H1 (cell line): ENCODE data around the gene PRKCI. TPM values are rescaled to one million over a fixed set of nuclear protein-coding genes. Genes with fewer than 3 reads are reported as not detected.

Experiments used
- CTCF ChIA-PET: fragments of 300-600 bp; sonication (Branson Sonifier 250); formaldehyde crosslinking; loops from one replicate; lab custom pipeline; 2021; ENCODE audit not compliant: partially characterized antibody; lab: Charles Lee
- POLR2A ChIA-PET: fragments of 300-600 bp; sonication (Branson Sonifier 250); formaldehyde crosslinking; loops from one replicate; lab custom pipeline; 2021; ENCODE audit warnings: inconsistent platforms; ENCODE audit not compliant: partially characterized antibody; lab: Charles Lee
- DNase-seq, 2 experiments: peaks; one replicate each; pipeline versions ENCODE4 v3.0.0 to v3.0.0-alpha.2; 2010 to 2022; ENCODE audit warnings: low spot score in 2 of 2, low read depth in 1 of 2, mixed read lengths in 1 of 2
- FAIRE-seq: peaks from 2 replicates; lab custom pipeline; 2011; peaks lifted over from hg19 to GRCh38; lab: Jason Lieb, UNC
- H2AFZ ChIP-seq: 2 replicates; pipeline ENCODE4 v1.8.1; 2012; ENCODE audit warnings: low read length, inconsistent platforms
- H2AK5ac ChIP-seq: 2 replicates; pipeline ENCODE4 v1.6.1; 2013; ENCODE audit warnings: low read depth, low read length
- H2BK120ac ChIP-seq: replicated peaks from 2 replicates; pipeline ENCODE3; 2013; ENCODE audit warnings: low read depth, low read length, inconsistent platforms
- H2BK12ac ChIP-seq: 2 replicates; pipeline ENCODE4 v1.6.1; 2013; ENCODE audit warnings: low read depth, low read length
- H2BK15ac ChIP-seq: 2 replicates; pipeline ENCODE4 v1.6.1; 2013; ENCODE audit warnings: low read length
- H2BK20ac ChIP-seq: 2 replicates; pipeline ENCODE4 v1.6.1; 2013; ENCODE audit warnings: low read length
- H2BK5ac ChIP-seq: 2 replicates; pipeline ENCODE4 v1.6.1; 2013; ENCODE audit warnings: low read depth, low read length
- H3K14ac ChIP-seq: 2 replicates; pipeline ENCODE4 v1.6.1; 2013; ENCODE audit warnings: inconsistent platforms; ENCODE audit not compliant: insufficient read length
- H3K18ac ChIP-seq: 2 replicates; pipeline ENCODE4 v1.6.1; 2013; ENCODE audit warnings: low read length; ENCODE audit errors: extremely low read depth
- H3K23ac ChIP-seq: 2 replicates; pipeline ENCODE4 v1.6.1; 2013; ENCODE audit warnings: inconsistent platforms; ENCODE audit not compliant: insufficient read length
- H3K23me2 ChIP-seq: 2 replicates; pipeline ENCODE4 v1.6.1; 2013; ENCODE audit warnings: low read depth, low read length
- H3K27ac ChIP-seq: 2 replicates; pipeline ENCODE4 v1.6.1; 2011; ENCODE audit warnings: low read depth, low read length, inconsistent platforms
- H3K27me3 ChIP-seq, 4 experiments: replicated peaks in 1 of 4; 1 replicate in 1 of 4; 2 replicates in 3 of 4; pipeline versions ENCODE4 v1.6.1 to v1.8.1; 2011 to 2013; ENCODE audit warnings: low read length in 3 of 4, mild to moderate bottlenecking in 3 of 4, inconsistent platforms in 2 of 4, mixed read lengths in 2 of 4, moderate library complexity in 1 of 4; ENCODE audit not compliant: control insufficient read depth in 3 of 4, insufficient read depth in 3 of 4; ENCODE audit errors: extremely low read depth in 1 of 4
- H3K36me3 ChIP-seq, 4 experiments: 2 replicates each; pipeline versions ENCODE4 v1.6.1 to v1.8.1; 2011 to 2013; ENCODE audit warnings: mild to moderate bottlenecking in 4 of 4, low read length in 3 of 4, moderate library complexity in 2 of 4, control low read depth in 1 of 4, inconsistent platforms in 1 of 4; ENCODE audit not compliant: insufficient read depth in 4 of 4, control insufficient read depth in 2 of 4
- H3K4ac ChIP-seq: replicated peaks from 2 replicates; pipeline ENCODE3; 2013; ENCODE audit warnings: low read length, low read depth, mixed read lengths, inconsistent platforms; ENCODE audit not compliant: insufficient read length
- H3K4me1 ChIP-seq, 4 experiments: replicated peaks in 1 of 4; 1 replicate in 1 of 4; 2 replicates in 3 of 4; pipeline versions ENCODE4 v1.6.1 to v1.8.1; 2011 to 2013; ENCODE audit warnings: low read length in 3 of 4, inconsistent platforms in 2 of 4, mixed read lengths in 1 of 4; ENCODE audit not compliant: insufficient read depth in 4 of 4, control insufficient read depth in 3 of 4
- H3K4me2 ChIP-seq, 2 experiments: 2 replicates each; pipeline versions ENCODE4 v1.6.1 to v1.8.1; 2011 to 2013; ENCODE audit warnings: low read depth in 2 of 2, low read length in 2 of 2, control low read depth in 1 of 2, inconsistent platforms in 1 of 2, mild to moderate bottlenecking in 1 of 2; ENCODE audit not compliant: insufficient read depth in 1 of 2
- H3K4me3 ChIP-seq, 4 experiments: fragments of 200-600, 300-600 bp in 1 of 4; sonication (generic), shearing (Covaris generic), sonication (Bioruptor Twin) in 1 of 4; 2 replicates each; pipeline versions ENCODE4 v1.5.1 to v1.8.1; 2011 to 2016; ENCODE audit warnings: low read length in 4 of 4, low read depth in 3 of 4, control low read depth in 2 of 4, inconsistent platforms in 2 of 4, mild to moderate bottlenecking in 2 of 4, mixed read lengths in 1 of 4, moderate library complexity in 1 of 4; ENCODE audit not compliant: insufficient read depth in 2 of 4; ENCODE audit errors: extremely low read depth in 1 of 4
- H3K56ac ChIP-seq: replicated peaks from 2 replicates; pipeline ENCODE3; 2013; ENCODE audit warnings: low read depth, mild to moderate bottlenecking, mixed read lengths, low read length, inconsistent platforms; ENCODE audit not compliant: insufficient read length
- H3K79me1 ChIP-seq: 2 replicates; pipeline ENCODE4 v1.6.1; 2013; ENCODE audit warnings: low read depth, low read length, control low read depth
- H3K79me2 ChIP-seq, 2 experiments: 2 replicates each; pipeline versions ENCODE4 v1.6.1 to v1.8.1; 2012 to 2013; ENCODE audit warnings: low read length in 2 of 2, mild to moderate bottlenecking in 2 of 2, inconsistent platforms in 1 of 2; ENCODE audit not compliant: insufficient read depth in 2 of 2, control insufficient read depth in 1 of 2
- H3K9ac ChIP-seq, 4 experiments: replicated peaks in 1 of 4; 1 replicate in 1 of 4; 2 replicates in 3 of 4; pipeline versions ENCODE4 v1.6.1 to v1.8.1; 2011 to 2013; ENCODE audit warnings: low read depth in 3 of 4, low read length in 3 of 4, control low read depth in 2 of 4, mild to moderate bottlenecking in 2 of 4, moderate library complexity in 2 of 4, inconsistent platforms in 1 of 4; ENCODE audit errors: extremely low read depth in 1 of 4
- H3K9me3 ChIP-seq, 2 experiments: 2 replicates each; pipeline versions ENCODE4 v1.6.1 to v1.8.1; 2012 to 2013; ENCODE audit warnings: mild to moderate bottlenecking in 2 of 2, moderate library complexity in 2 of 2, control low read depth in 1 of 2, inconsistent platforms in 1 of 2, low read depth in 1 of 2, low read length in 1 of 2, mixed read lengths in 1 of 2; ENCODE audit not compliant: insufficient read depth in 2 of 2
- H4K20me1 ChIP-seq, 2 experiments: replicated peaks in 1 of 2; 2 replicates each; pipeline versions ENCODE3 to v1.8.1; 2011 to 2013; ENCODE audit warnings: inconsistent platforms in 2 of 2, low read length in 2 of 2, mild to moderate bottlenecking in 1 of 2; ENCODE audit not compliant: insufficient read depth in 2 of 2, control insufficient read depth in 1 of 2
- H4K5ac ChIP-seq: 2 replicates; pipeline ENCODE4 v1.6.1; 2013; ENCODE audit warnings: low read length, low read depth, mixed read lengths, inconsistent platforms; ENCODE audit not compliant: insufficient read length
- H4K8ac ChIP-seq: 2 replicates; pipeline ENCODE4 v1.8.0; 2013; ENCODE audit warnings: mild to moderate bottlenecking, moderate library complexity, low read length, inconsistent platforms; ENCODE audit not compliant: insufficient read depth; ENCODE audit errors: extremely low read depth
- H4K91ac ChIP-seq: replicated peaks from 2 replicates; pipeline ENCODE3; 2013; ENCODE audit warnings: low read length, mixed read lengths, inconsistent platforms; ENCODE audit not compliant: insufficient read length
- JUN ChIP-seq: IDR thresholded peaks from 2 replicates; pipeline ENCODE4 v1.6.1; 2011; ENCODE audit warnings: low read depth, mild to moderate bottlenecking, improper control_type of control experiment, low read length
- SIX5 ChIP-seq: IDR thresholded peaks from 2 replicates; pipeline ENCODE4 v1.6.1; 2011; ENCODE audit warnings: mild to moderate bottlenecking, low read depth, low read length
- TEAD4 ChIP-seq: IDR thresholded peaks from 2 replicates; pipeline ENCODE4 v1.6.1; 2012; ENCODE audit warnings: low read depth, low read length, inconsistent platforms, mixed read lengths
- USF2 ChIP-seq: IDR thresholded peaks from 2 replicates; pipeline ENCODE4 v1.6.1; 2011; ENCODE audit warnings: low read length, improper control_type of control experiment
- ZNF274 ChIP-seq: IDR thresholded peaks from 2 replicates; pipeline ENCODE4 v1.7.0; 2012; ENCODE audit warnings: low read length, borderline replicate concordance; ENCODE audit errors: extremely low read depth
- WGBS, 2 experiments: shearing (Covaris generic) in 1 of 2; methylation state at CpG; one replicate each; pipeline versions ENCODE4 v1.1.6 to v1.1.7; 2013 to 2015; ENCODE audit warnings: low lambda C conversion rate in 2 of 2, mixed read lengths in 2 of 2, inconsistent platforms in 1 of 2, low coverage in 1 of 2, missing lambda C conversion rate in 1 of 2; ENCODE audit not compliant: insufficient replicate concordance in 2 of 2, insufficient coverage in 1 of 2, insufficient read length in 1 of 2; ENCODE audit errors: extremely low coverage in 1 of 2, missing lambda C conversion rate in 1 of 2; 5-methylcytosine and 5-hydroxymethylcytosine counted together
- polyA plus RNA-seq, 7 experiments: library from polyadenylated mRNA; depleted of rRNA in 3 of 7; stranded (reverse) in 5 of 7; unstranded in 2 of 7; fragments of >200 nt in 5 of 7; fragments of 200-250 nt in 2 of 7; gene quantifications; 1 replicate in 5 of 7; 2 replicates in 1 of 7; 4 replicates in 1 of 7; pipeline versions ENCODE4 v1.2.1 to v1.2.3, GENCODE V29; 2011 to 2013; ENCODE audit warnings: missing spikeins in 2 of 7, mixed read lengths in 2 of 7
- total RNA-seq: library from RNA; stranded (reverse); fragmentation: NEBNext Ultra II Directional; extraction: Animal tissue kit (Norgen Biotek cat#: 25700); gene quantifications from 2 replicates; pipeline ENCODE4 v1.2.1, GENCODE V29; 2021

PRKCI gene
- total and polyA plus RNA-seq, 2 of the 8 experiments (the other 6 are each of a cell fraction or from before 2014, with no cell fraction given) = 24.3 to 100.0 TPM

GRCh38 chr3:170301405-170301804, 79.2 kb downstream of the PRKCI start:
- Histone ChIP-seq H2BK15ac (no peak overlapping the region), H2BK120ac (no peak overlapping the region), H2BK5ac (no peak overlapping the region), H3K14ac (no peak overlapping the region), H3K4ac (no peak overlapping the region), H3K23ac (no peak overlapping the region), H2AK5ac (no peak overlapping the region), H4K20me1 (no peaks in the 10 kb centered on the region), H3K4me1 (no peaks in the 10 kb centered on the region), H3K79me1 (no peaks in the 10 kb centered on the region), H3K23me2 (no peaks in the 10 kb centered on the region), H3K27ac (no peak overlapping the region), H3K4me3 (no peak overlapping the region), H3K9ac (no peak overlapping the region), H3K9me3 (no peaks in the 10 kb centered on the region), H3K27me3 (no peaks in the 10 kb centered on the region), H3K4me2 (no peak overlapping the region), H3K56ac (no peak overlapping the region), H3K18ac (no peak overlapping the region), H3K79me2 (no peaks in the 10 kb centered on the region), H2BK12ac (no peak overlapping the region), H4K5ac (no peak overlapping the region), H3K36me3 (peaks cover 2 to 40% (median 18%) of the 10 kb centered on the region in 4 experiments), H4K91ac (no peak overlapping the region), H2AFZ (no peak overlapping the region), H4K8ac (no peak overlapping the region), H2BK20ac (no peak overlapping the region)
- ChIA-PET CTCF (no interaction called here), POLR2A (no interaction called here)
- DNase-seq (no peak), FAIRE-seq (no peak)
- 94% methylated on average over 3 of the region's 3 CpGs; no CpG with 5 or more reads in 1 of the 2 experiments for WGBS, 2 experiments
- no peak for TF ChIP-seq SIX5
- no peak for TF ChIP-seq JUN
- no peak for TF ChIP-seq TEAD4
- no peak for TF ChIP-seq ZNF274
- TF ChIP-seq USF2 = no peak
